Superior temporal gyrus (tissue), 1 donor: ENCODE measurements around the gene ADGRE3.
"Not testable (repeated sequence)": the region's sequence is repeated elsewhere in the genome, so short reads cannot be mapped to it uniquely, and the experiment has no call there.

Experiments
- DNase-seq: peaks from one replicate; pipeline ENCODE4 v3.0.0-alpha.2; 2016; ENCODE audit errors: extremely low spot score

Gene ADGRE3

DNA sequence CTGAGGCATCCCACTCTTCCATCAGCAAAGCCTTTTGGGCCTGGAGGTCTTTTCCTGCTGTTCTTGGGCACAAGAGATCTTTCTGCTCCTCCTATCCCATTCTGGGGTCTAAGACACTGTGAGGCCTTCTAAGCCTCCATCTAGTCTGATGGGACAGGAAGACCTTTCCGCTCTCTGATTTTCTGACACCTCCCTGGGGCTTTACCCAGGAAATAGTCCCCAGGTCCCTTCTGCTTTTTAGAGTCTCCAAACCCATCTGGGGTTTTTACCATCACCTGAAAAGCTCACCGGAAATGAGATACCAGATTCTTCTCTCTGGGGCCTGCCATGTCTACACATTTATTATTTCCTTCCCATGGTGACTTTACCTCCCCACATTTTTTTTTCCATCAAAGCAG is 70.7 kb downstream of the ADGRE3 start:
- DNase-seq: no peak

- no peak for DNase-seq
Measured at GRCh38 chr19:14599548-14600147, 75.0 kb downstream of the ADGRE3 start.

GRCh38 chr19:14595558-14595957 is 79.1 kb downstream of the ADGRE3 start:
- no peak for DNase-seq

GRCh38 chr19:14589433-14589832 is 85.2 kb downstream of the ADGRE3 start:
- DNase-seq: not testable (repeated sequence)

DNA sequence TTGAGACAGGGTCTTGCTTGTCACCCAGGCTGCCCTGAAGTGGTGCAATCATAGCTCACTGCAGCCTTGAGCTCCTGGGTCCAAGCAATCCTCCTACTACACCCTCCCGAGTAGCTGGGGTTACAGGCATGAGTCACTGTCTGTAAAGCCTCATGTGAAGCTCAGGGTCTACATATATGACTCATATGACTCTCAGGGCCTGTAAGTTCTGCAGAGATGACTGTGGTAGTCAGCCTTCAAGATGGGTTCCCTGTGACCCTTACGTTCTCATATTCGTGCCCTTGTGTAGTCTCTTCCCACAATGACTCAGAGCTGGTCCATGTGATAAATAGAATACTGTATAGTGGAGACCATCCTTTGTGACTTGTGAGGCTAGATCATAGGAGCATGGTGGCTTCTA is 89.5 kb downstream of the ADGRE3 start:
- not testable (repeated sequence) for DNase-seq

- not testable (repeated sequence) for DNase-seq
Measured at GRCh38 chr19:14584372-14584771, 90.3 kb downstream of the ADGRE3 start.

DNA sequence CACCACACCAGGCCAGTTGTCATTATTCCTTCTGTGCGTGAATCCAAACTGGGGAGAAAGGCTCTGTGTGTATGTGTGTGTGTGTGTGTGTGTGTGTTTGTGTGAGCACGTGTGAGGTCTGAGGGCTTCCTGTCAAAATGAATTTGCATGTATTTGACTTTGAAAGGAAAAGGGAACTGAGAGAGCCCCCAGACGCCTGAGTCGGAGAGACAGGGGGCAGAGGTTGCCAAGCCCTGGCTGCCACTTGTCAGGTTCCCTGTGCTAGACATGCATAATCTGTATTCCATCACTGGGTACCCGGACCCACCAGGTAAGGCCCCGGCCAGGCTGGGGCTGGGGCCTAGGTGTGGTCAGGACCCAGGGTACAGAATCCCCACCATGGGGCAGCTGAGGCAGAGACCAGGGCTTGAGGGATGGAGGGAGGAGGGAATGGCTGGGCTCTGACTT is 91.7 kb downstream of the ADGRE3 start, which contains the start of gene CLEC17A:
CLEC17A (plus strand) TSS at position 191 of the 447 bp plus-strand sequence; CDS start at position 268, 77 bp downstream.
- DNase-seq: no peak

- no peak for DNase-seq
Measured at GRCh38 chr19:14580623-14581237, 93.9 kb downstream of the ADGRE3 start.

- no peak for DNase-seq
Measured at GRCh38 chr19:14577885-14578427, 96.7 kb downstream of the ADGRE3 start.

DNA sequence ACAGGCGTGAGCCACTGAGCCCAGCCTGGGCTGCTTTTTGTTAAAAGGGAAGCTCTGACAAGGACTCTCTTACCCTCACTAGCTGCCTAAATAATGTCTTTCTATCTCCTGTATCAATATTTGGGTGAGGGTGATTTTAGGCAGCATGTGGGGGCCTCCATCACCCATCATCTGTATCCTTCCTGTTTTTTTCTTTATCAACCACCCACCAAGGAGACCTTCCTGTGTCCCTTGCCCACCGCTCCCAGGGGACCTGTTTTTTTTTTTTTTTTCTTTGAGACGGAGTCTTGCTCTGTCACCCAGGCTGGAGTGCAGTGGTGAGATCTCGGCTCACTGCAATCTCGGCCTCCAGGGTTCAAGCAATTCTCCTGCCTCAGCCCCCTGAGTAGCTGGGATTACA is 97.4 kb downstream of the ADGRE3 start:
- no peak for DNase-seq

DNA sequence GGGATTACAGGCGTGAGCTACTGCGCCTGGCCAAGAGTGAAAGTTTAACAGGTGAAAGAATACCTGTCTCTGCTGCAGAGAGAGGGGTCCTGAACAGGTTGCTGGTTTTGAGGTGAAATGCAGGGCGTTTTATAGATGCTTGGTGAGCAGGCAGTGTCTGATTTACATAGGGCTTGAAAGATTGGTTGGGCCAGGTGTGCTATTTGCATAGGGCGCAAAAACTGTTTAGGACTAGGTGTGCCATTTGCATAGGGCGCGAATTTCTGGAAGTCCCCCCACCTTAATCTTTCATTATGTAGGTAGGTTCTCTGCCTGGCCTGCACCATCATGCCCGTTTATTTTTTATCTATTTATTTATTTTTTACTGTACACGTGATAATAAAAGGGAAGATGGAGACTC is 98.3 kb downstream of the ADGRE3 start:
- no peak for DNase-seq

DNA sequence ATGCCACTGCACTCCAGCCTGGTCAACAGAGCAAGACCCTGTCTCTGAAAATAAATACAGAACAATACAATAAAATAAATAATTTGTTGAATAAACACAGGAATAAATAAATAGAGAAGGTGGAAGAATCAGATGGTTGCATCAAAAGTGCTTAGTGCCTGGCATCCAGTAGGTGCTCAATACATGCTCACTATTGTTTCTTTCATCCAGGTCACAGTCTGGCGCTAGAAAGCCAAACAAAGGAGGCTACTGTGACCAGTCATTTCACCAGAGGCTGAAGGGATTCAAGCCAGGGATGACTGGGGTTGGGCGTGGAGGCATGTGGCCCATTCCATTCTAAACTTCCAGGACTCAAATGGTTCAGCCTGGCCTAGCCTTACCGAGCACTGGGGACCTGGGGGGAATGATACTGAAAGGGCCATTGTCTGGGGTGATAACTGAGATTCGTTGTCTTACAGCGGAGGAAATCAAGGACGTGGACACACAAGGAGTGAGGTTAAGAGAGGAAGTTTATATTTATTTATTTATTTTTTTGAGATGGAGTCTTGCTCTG is 99.1 kb downstream of the ADGRE3 start:
- no peak for DNase-seq

DNA sequence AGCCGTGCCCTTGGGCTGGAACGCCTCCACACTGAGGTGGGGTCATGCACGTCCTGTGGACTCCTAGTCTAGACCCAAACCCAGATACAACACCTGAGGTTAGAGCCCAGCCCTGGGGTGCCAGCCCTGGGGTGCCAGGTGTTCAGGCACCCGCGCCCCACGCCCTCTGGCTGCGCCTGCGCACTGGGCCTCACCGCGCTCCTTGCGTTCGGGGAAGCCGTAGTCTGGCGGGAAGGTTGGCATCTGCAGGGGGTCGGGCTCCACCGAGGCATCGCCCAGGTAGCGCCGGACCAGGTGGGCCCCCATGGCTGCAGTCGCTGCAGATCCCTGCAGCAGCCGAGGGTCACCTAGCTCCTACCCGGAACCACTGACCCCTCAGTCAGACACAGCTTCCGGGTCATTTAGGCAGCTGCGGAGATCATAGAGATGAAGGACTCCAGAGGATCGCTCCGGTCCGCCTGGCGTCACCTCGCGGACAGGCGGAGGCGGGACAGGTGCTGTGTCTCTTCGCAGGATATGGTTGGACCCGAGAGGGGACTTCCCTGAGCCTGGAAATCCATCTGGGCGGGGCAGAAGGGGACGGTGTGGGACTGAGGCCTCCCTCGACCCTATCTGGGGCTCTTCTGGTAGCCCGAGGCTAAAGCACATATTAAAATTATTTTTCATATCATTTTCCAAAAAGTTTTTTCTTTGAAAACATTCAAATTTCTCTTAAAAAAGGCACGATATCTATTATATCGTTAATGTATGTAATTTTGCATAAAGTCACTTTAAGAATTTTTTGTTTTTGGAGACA is 102.8 kb downstream of the ADGRE3 start, which contains the start of gene NDUFB7:
NDUFB7 (minus strand) TSS at position 372 of the 796 bp plus-strand sequence; CDS start at position 306, 66 bp downstream.
- peak; percentile 98 for DNase-seq

DNA sequence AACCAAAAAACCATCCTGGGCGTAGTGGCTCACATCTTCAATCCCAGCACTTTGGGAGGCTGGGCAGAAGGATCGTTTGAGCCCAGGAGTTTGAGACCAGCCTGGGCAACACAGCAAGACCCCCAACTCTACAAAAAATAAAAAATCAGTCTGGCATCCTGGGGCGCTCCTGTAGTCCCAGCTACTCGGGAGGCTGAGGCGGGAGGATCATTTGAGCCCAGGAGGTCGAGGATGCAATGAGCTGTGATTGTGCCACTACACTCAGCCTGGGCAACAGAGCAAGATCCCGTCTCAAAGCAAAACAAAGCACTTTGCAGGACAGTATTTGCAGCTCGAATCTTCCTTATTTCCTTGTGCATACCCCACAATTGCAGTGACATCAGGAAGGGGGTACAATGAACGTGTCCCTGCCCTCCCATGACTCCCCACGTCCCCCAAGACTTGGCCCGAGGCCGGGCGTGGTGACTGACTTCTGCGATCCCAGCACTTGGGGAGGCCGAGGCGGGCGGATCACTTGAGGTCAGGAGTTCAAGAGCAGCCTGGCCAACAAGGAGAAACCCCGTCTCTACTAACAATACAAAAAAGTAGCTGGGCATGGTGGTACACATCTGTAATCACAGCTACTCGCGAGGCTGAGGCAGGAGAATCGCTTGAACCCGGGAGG is 103.6 kb downstream of the ADGRE3 start:
- no peak for DNase-seq
